Measurements from ENCODE around the gene DPP6. TPM values are rescaled to one million over a fixed set of nuclear protein-coding genes. Genes with fewer than 3 reads are reported as not detected.

Gene DPP6
- total and polyA plus RNA-seq, 9 of the 15 experiments (the other 6 are each of a cell fraction or from before 2014, with no cell fraction given) = not detected

- Histone ChIP-seq H3K79me2 (ENCODE audit: control insufficient read depth, insufficient read depth, low read length) (no peaks in the 10 kb centered on the region), H3K4me2 (ENCODE audit: insufficient read depth, low read length) (no peak overlapping the region), H3K36me3 (ENCODE audit: control insufficient read depth, insufficient read depth, low read length) (no peaks in the 10 kb centered on the region), H3K27me3 (ENCODE audit: control insufficient read depth in 2 of 2, insufficient read depth in 2 of 2, low read length in 2 of 2) (no peaks in the 10 kb centered on the region), H3K4me1 (replicated peaks in 1 of 2; ENCODE audit: control insufficient read depth in 2 of 2, insufficient read depth in 2 of 2, low read length in 2 of 2) (no peaks in the 10 kb centered on the region), H3K9me1 (ENCODE audit: control insufficient read depth, insufficient read depth, low read length) (no peaks in the 10 kb centered on the region), H3K9me3 (replicated peaks; ENCODE audit: control insufficient read depth, insufficient read depth, low read depth, low read length) (no peaks in the 10 kb centered on the region), H3K9ac (ENCODE audit: insufficient read depth in 1 of 2, low read depth in 2 of 2, low read length in 2 of 2) (no peak overlapping the region), H3K4me3 (no peak overlapping the region), H3K27ac (ENCODE audit: extremely low read depth, low read depth, low read length) (no peak overlapping the region), H4K20me1 (replicated peaks; ENCODE audit: control insufficient read depth, insufficient read depth, low read length) (no peaks in the 10 kb centered on the region), H2AFZ (ENCODE audit: low read depth, low read length) (no peak overlapping the region)
- POLR2A ChIA-PET = no interaction called here
- BruUV-seq (replicated peaks) = no TSS peak
- peak; percentile 32; the same call in 1 of the 2 replicates for TF ChIP-seq RAD51 (IDR thresholded peaks at IDR 0.05; ENCODE audit: borderline replicate concordance, low read depth)
- 0 out of 2 replicates have a peak, but pooled peaks have one; percentile 26 for TF ChIP-seq USF2 (CRISPR knock-in tag; IDR thresholded peaks at IDR 0.05)
- TF ChIP-seq, protein P1, sequence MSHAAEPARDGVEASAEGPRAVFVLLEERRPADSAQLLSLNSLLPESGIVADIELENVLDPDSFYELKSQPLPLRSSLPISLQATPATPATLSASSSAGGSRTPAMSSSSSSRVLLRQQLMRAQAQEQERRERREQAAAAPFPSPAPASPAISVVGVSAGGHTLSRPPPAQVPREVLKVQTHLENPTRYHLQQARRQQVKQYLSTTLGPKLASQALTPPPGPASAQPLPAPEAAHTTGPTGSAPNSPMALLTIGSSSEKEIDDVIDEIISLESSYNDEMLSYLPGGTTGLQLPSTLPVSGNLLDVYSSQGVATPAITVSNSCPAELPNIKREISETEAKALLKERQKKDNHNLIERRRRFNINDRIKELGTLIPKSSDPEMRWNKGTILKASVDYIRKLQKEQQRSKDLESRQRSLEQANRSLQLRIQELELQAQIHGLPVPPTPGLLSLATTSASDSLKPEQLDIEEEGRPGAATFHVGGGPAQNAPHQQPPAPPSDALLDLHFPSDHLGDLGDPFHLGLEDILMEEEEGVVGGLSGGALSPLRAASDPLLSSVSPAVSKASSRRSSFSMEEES (CRISPR knock-in tag; IDR thresholded peaks at IDR 0.05) = 0 out of 2 replicates have a peak, but pooled peaks have one; percentile 12
- TF ChIP-seq, protein P2, sequence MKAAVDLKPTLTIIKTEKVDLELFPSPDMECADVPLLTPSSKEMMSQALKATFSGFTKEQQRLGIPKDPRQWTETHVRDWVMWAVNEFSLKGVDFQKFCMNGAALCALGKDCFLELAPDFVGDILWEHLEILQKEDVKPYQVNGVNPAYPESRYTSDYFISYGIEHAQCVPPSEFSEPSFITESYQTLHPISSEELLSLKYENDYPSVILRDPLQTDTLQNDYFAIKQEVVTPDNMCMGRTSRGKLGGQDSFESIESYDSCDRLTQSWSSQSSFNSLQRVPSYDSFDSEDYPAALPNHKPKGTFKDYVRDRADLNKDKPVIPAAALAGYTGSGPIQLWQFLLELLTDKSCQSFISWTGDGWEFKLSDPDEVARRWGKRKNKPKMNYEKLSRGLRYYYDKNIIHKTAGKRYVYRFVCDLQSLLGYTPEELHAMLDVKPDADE (conservative IDR thresholded peaks at IDR 0.05; ENCODE audit: control insufficient read depth, low read depth, low read length) = no peak
- TF ChIP-seq ZNF41 (CRISPR knock-in tag; conservative IDR thresholded peaks at IDR 0.05) = no peak
- no peak for TF ChIP-seq SMAD2 (IDR thresholded peaks at IDR 0.05; ENCODE audit: low read depth, low read length)
- TF ChIP-seq YBX1 (IDR thresholded peaks at IDR 0.05) = no peak
- no peak for TF ChIP-seq ZFP30 (CRISPR knock-in tag; IDR thresholded peaks at IDR 0.05; ENCODE audit: borderline replicate concordance)
- TF ChIP-seq OTX1 (CRISPR knock-in tag; IDR thresholded peaks at IDR 0.05) = no peak
- no peak for TF ChIP-seq DACH1 (IDR thresholded peaks at IDR 0.05; ENCODE audit: partially characterized antibody)
- no peak for TF ChIP-seq TCF7L2 (IDR thresholded peaks at IDR 0.05; ENCODE audit: low read depth, low read length)
- no peak for TF ChIP-seq NCOA1 (IDR thresholded peaks at IDR 0.05; ENCODE audit: low read depth)
- TF ChIP-seq ZNF134 (CRISPR knock-in tag; conservative IDR thresholded peaks at IDR 0.05) = no peak
- TF ChIP-seq, protein P3, sequence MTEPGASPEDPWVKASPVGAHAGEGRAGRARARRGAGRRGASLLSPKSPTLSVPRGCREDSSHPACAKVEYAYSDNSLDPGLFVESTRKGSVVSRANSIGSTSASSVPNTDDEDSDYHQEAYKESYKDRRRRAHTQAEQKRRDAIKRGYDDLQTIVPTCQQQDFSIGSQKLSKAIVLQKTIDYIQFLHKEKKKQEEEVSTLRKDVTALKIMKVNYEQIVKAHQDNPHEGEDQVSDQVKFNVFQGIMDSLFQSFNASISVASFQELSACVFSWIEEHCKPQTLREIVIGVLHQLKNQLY (CRISPR knock-in tag; conservative IDR thresholded peaks at IDR 0.05) = no peak
- no peak for ATAC-seq
- no peak for DNase-seq (ENCODE audit: extremely low read depth in 1 of 4, low spot score in 3 of 4)
- no peak for FAIRE-seq
- CTCF ChIA-PET (ENCODE audit: low intra/inter-chr PET ratio) = no interaction called here
- WGBS (ENCODE audit: insufficient coverage, low coverage, missing lambda C conversion rate) = 0% methylated on average over 6 of the region's 6 CpGs
- intact Hi-C loops (cut with micrococcal nuclease) (no loop called here), in situ Hi-C loops (cut with MboI) (no loop called here)
Observed at GRCh38 chr7:154350892-154351291, 298.7 kb downstream of the DPP6 start.
